Parathyroid adenoma (tissue), 2 donors: ENCODE measurements around the gene CEP250.
"Not testable (repeated sequence)": the region's sequence is repeated elsewhere in the genome, so short reads cannot be mapped to it uniquely, and the experiment has no call there.

Experiments used
- H2AFZ ChIP-seq: fragments of 300-600 bp; sonication (generic); one replicate; pipeline ENCODE4 v1.7.0; 2017; ENCODE audit warnings: antibody characterized with exemption, mild to moderate bottlenecking
- H3K27ac ChIP-seq: fragments of 300-600 bp; sonication (generic); one replicate; pipeline ENCODE4 v1.7.0; 2017
- H3K27me3 ChIP-seq: fragments of 300-600 bp; sonication (generic); one replicate; pipeline ENCODE4 v1.7.0; 2017; ENCODE audit warnings: low read length; ENCODE audit not compliant: control insufficient read depth, insufficient read depth
- H3K36me3 ChIP-seq: fragments of 300-600 bp; sonication (generic); one replicate; pipeline ENCODE4 v1.7.0; 2017; ENCODE audit warnings: low read length; ENCODE audit not compliant: control insufficient read depth, insufficient read depth
- H3K4me1 ChIP-seq: fragments of 300-600 bp; sonication (generic); one replicate; pipeline ENCODE4 v1.7.0; 2017; ENCODE audit warnings: control low read depth
- H3K4me2 ChIP-seq: fragments of 300-600 bp; sonication (generic); one replicate; pipeline ENCODE4 v1.7.0; 2017; ENCODE audit warnings: low read length
- H3K4me3 ChIP-seq: fragments of 300-600 bp; sonication (generic); one replicate; pipeline ENCODE4 v1.7.0; 2017; ENCODE audit warnings: low read depth, low read length
- H3K79me2 ChIP-seq: fragments of 300-600 bp; sonication (generic); one replicate; pipeline ENCODE4 v1.7.0; 2017; ENCODE audit warnings: control low read depth
- H3K9ac ChIP-seq: fragments of 300-600 bp; sonication (generic); one replicate; pipeline ENCODE4 v1.7.0; 2017; ENCODE audit warnings: mild to moderate bottlenecking
- H3K9me3 ChIP-seq: fragments of 300-600 bp; sonication (generic); one replicate; pipeline ENCODE4 v1.7.0; 2017; ENCODE audit warnings: low read length; ENCODE audit not compliant: control insufficient read depth
- TF ChIP-seq, protein P1 (sequence below): fragments of 300-600 bp; sonication (generic); IDR thresholded peaks from one replicate; pipeline ENCODE4 v1.7.0; 2017; ENCODE audit warnings: antibody characterized with exemption, mild to moderate bottlenecking
- donor health status: primary hyperparathyroidism.

Gene CEP250

DNA sequence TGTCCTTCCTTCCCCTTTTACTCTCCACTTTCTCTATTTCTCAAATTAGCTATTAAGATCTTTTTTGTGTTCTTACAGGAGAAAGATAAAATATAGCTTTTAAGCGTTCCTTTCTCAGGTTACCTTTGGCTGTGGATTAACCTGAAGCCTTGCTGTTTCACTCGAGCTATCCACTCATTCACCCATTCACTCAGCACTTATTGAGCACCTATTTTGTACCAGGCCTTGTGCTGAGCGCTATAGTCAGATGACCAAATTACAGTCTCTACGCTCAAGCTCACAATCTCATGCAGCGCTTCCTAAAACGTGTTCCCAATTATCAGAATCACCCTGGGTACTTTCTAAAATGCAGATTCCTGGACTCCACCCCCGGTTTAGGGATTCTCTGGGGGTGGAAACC is 1.8 kb upstream of the CEP250 start:
- Histone ChIP-seq H3K27me3 (no peaks in the 10 kb centered on the region), H3K9me3 (no peaks in the 10 kb centered on the region), H3K9ac (no peak overlapping the region), H3K27ac (no peak overlapping the region), H3K4me2 (no peak overlapping the region), H3K79me2 (peaks cover 3% of the 10 kb centered on the region), H2AFZ (peak overlapping the region; percentile 99), H3K4me1 (no peaks in the 10 kb centered on the region), H3K36me3 (no peaks in the 10 kb centered on the region), H3K4me3 (peak overlapping the region; percentile 87)
- TF ChIP-seq, protein P1, sequence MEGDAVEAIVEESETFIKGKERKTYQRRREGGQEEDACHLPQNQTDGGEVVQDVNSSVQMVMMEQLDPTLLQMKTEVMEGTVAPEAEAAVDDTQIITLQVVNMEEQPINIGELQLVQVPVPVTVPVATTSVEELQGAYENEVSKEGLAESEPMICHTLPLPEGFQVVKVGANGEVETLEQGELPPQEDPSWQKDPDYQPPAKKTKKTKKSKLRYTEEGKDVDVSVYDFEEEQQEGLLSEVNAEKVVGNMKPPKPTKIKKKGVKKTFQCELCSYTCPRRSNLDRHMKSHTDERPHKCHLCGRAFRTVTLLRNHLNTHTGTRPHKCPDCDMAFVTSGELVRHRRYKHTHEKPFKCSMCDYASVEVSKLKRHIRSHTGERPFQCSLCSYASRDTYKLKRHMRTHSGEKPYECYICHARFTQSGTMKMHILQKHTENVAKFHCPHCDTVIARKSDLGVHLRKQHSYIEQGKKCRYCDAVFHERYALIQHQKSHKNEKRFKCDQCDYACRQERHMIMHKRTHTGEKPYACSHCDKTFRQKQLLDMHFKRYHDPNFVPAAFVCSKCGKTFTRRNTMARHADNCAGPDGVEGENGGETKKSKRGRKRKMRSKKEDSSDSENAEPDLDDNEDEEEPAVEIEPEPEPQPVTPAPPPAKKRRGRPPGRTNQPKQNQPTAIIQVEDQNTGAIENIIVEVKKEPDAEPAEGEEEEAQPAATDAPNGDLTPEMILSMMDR: no peak

DNA sequence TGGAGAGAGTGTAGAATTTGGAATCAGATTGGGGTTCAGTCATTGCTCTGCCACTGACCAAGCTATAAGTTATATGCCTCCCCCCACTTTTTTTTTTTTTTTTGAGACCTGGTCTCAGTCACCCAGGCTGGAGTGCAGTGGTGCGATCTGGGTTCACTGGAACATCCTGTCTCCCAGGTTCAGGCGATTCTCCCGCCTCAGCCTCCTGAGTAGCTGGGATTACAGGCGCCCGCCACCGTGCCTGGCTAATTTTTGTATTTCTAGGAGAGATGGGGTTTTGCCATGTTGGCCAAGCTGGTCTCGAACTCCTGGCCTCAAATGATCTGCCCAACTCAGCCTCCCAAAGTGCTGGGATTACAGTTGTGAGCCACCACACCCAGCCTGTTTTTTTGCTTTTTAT is 1.3 kb downstream of the CEP250 start:
- H2AFZ ChIP-seq, H3K79me2 ChIP-seq, H3K9ac ChIP-seq, H3K4me3 ChIP-seq, H3K27ac ChIP-seq, H3K4me1 ChIP-seq, H3K4me2 ChIP-seq, H3K36me3 ChIP-seq, H3K27me3 ChIP-seq, H3K9me3 ChIP-seq: not testable (repeated sequence)

DNA sequence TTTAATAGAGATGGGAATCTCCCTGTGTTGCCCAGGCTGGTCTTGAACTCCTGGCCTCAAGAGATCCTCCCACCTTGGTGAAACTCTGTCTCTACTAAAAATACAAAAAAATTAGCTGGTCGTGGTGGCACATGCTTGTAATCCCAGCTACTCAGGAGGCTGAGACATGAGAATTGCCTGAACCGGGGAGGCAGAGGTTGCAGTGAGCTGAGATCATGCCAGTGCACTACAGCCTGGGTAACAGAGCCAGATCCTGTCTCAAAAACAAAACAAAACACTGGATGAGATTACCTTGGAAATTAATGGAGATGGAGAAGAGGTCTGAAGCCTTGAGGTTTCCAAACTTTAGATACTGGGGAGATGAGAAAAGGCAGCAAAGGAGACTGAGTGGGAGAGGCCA is 2.1 kb downstream of the CEP250 start:
- H3K4me2 ChIP-seq, H3K4me1 ChIP-seq, H3K36me3 ChIP-seq, H3K9me3 ChIP-seq, H3K79me2 ChIP-seq, H2AFZ ChIP-seq, H3K4me3 ChIP-seq, H3K27ac ChIP-seq, H3K9ac ChIP-seq, H3K27me3 ChIP-seq: not testable (repeated sequence)

DNA sequence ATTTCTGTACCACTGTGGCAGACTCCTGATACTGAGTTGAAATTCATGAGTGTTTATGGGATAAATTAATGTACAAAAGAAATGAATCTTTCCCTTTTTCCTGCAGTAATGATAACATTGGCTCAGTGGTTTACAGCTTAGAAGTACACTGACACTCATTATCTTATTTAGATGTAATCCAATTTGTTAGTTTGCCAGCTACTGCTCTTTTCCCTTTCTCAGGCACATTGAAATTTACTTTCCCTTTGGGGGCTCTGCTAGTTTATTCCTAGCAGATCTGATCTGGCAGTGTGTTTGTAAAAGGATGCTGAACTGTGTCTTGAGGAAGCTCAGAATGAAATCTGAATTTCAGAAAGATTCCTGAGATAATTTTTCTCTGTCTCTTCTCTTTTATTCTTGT is 3.0 kb downstream of the CEP250 start:
- H3K9ac ChIP-seq: no peak overlapping the region
- H3K4me2 ChIP-seq: no peak overlapping the region
- H3K4me1 ChIP-seq: no peaks in the 10 kb centered on the region
- TF ChIP-seq, protein P1: no peak
- no peak overlapping the region for H3K4me3 ChIP-seq
- H3K27me3 ChIP-seq: no peaks in the 10 kb centered on the region
- H3K27ac ChIP-seq: no peak overlapping the region
- H2AFZ ChIP-seq: no peak overlapping the region
- H3K79me2 ChIP-seq: peaks cover 3% of the 10 kb centered on the region
- H3K9me3 ChIP-seq: no peaks in the 10 kb centered on the region
- H3K36me3 ChIP-seq: no peaks in the 10 kb centered on the region

DNA sequence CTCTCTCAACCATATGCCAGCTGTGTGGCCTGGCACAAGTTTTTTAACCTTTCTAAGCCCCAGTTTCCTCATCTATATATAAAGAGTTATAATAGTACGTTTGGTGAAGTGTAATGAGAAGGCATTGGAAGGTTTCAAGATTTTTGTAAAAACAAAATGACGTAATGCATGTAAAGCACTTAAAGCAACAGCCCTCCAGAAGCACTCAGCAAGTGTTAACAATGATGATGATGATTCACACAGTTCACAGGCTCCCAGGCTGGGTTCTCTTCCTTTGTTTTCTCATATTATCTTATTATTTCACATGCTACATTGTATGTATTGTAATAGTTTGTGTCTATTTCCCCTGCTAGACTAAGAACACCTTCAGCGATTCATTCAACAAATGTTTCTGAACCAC is 6.2 kb downstream of the CEP250 start:
- no peaks in the 10 kb centered on the region for H3K27me3 ChIP-seq

DNA sequence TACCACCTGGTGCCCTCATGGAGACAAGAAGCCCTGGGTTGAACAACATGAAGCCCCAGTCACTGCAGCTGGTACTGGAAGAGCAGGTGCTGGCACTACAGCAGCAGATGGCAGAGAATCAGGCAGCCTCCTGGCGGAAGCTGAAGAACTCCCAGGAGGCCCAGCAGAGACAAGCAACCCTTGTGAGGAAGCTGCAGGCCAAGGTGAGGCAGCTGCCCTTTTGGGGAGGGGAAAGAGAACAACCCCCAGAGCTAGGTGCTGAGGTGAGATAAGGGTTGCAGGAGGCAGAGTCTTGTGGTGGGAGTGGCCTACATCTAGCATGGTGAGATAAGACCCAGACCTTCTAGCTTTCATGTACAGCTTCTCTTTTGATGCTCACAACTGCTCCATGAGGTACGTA is 7.0 kb downstream of the CEP250 start:
- Histone ChIP-seq H3K36me3 (no peaks in the 10 kb centered on the region), H3K79me2 (no peaks in the 10 kb centered on the region), H3K9me3 (no peaks in the 10 kb centered on the region), H2AFZ (no peak overlapping the region), H3K27me3 (no peaks in the 10 kb centered on the region), H3K4me2 (no peak overlapping the region), H3K4me3 (no peak overlapping the region), H3K27ac (no peak overlapping the region), H3K9ac (no peak overlapping the region), H3K4me1 (peaks cover under 1% of the 10 kb centered on the region)
- TF ChIP-seq, protein P1: no peak

More for the DNA sequence above, 6.2 kb downstream of the CEP250 start:
- H3K27ac ChIP-seq: no peak overlapping the region
- TF ChIP-seq, protein P1: no peak
- no peak overlapping the region for H2AFZ ChIP-seq
- H3K9ac ChIP-seq: no peak overlapping the region
- H3K4me1 ChIP-seq: no peaks in the 10 kb centered on the region
- no peaks in the 10 kb centered on the region for H3K36me3 ChIP-seq
- no peaks in the 10 kb centered on the region for H3K79me2 ChIP-seq
- no peak overlapping the region for H3K4me3 ChIP-seq
- H3K9me3 ChIP-seq: no peaks in the 10 kb centered on the region
- no peak overlapping the region for H3K4me2 ChIP-seq
